ENCODE results near the gene GATAD2A.

GRCh38 chr19:19475015-19475765, 69.7 kb downstream of the GATAD2A start:
- TF ChIP-seq POLR2A (IDR thresholded peaks at IDR 0.05): no peak
- TF ChIP-seq CTCF (IDR thresholded peaks at IDR 0.05): no peak

Data from Peyer's patch (tissue), 4 donors.